OCI-LY7 (cell line): Measurements from ENCODE around the gene DOCK9. TPM values are rescaled to one million over a fixed set of nuclear protein-coding genes. Genes with fewer than 3 reads are reported as not detected.

Experiments
- BruUV-seq: library from RNA; stranded (reverse); fragments of 400-500 nt; replicated peaks from 2 replicates; lab custom pipeline; 2021; lab: Mats Ljungman, UMichigan
- CTCF ChIA-PET: fragments of 300-600 bp; sonication (Branson Sonifier 250); formaldehyde crosslinking; loops from one replicate; lab custom pipeline; 2022; ENCODE audit warnings: antibody characterized with exemption; ENCODE audit not compliant: unreplicated experiment; lab: Charles Lee
- POLR2A ChIA-PET: fragments of 300-600 bp; sonication (Branson Sonifier 250); formaldehyde crosslinking; loops from one replicate; lab custom pipeline; 2022; ENCODE audit warnings: antibody characterized with exemption; lab: Charles Lee
- DNase-seq: peaks from one replicate; pipeline ENCODE4 v3.0.0-alpha.2; 2015; ENCODE audit warnings: low spot score
- H2AFZ ChIP-seq: fragments of 200-600 bp; sonication (generic), shearing (Covaris generic); 2 replicates; pipeline ENCODE4 v1.6.1; 2014; ENCODE audit warnings: mild to moderate bottlenecking, antibody characterized with exemption, low read length, moderate library complexity
- H3K27ac ChIP-seq: fragments of 200-600 bp; sonication (generic); 2 replicates; pipeline ENCODE4 v1.5.1; 2014; ENCODE audit warnings: mixed run types, low read depth, mild to moderate bottlenecking, moderate library complexity, low read length, inconsistent platforms; ENCODE audit not compliant: poor library complexity, severe bottlenecking
- H3K36me3 ChIP-seq: fragments of 200-600 bp; sonication (generic); 2 replicates; pipeline ENCODE4 v1.6.1; 2014; ENCODE audit warnings: mild to moderate bottlenecking, antibody characterized with exemption, low read length, moderate library complexity, mixed read lengths; ENCODE audit not compliant: insufficient read depth
- H3K4me1 ChIP-seq: fragments of 200-600 bp; sonication (generic); 2 replicates; pipeline ENCODE4 v1.5.1; 2014; ENCODE audit warnings: mild to moderate bottlenecking, low read length; ENCODE audit not compliant: insufficient read depth, poor library complexity, severe bottlenecking
- H3K4me2 ChIP-seq: fragments of 200-600 bp; sonication (generic); 2 replicates; pipeline ENCODE4 v1.6.1; 2014; ENCODE audit warnings: mild to moderate bottlenecking, low read length
- H3K4me3 ChIP-seq: fragments of 200-600 bp; sonication (generic); 2 replicates; pipeline ENCODE4 v1.5.1; 2014; ENCODE audit warnings: mild to moderate bottlenecking, low read depth, low read length; ENCODE audit not compliant: poor library complexity, severe bottlenecking
- H3K79me2 ChIP-seq: fragments of 200-600 bp; sonication (generic); 2 replicates; pipeline ENCODE4 v1.6.1; 2016; ENCODE audit warnings: low read depth, mild to moderate bottlenecking, low read length, moderate library complexity, mixed read lengths; ENCODE audit not compliant: insufficient read depth
- H3K9me2 ChIP-seq: fragments of 200-600 bp; sonication (generic); 2 replicates; pipeline ENCODE4 v1.6.1; 2016; ENCODE audit warnings: mild to moderate bottlenecking, low read length, mixed read lengths; ENCODE audit not compliant: insufficient read depth
- H3K9me3 ChIP-seq: fragments of 200-600 bp; sonication (generic); 2 replicates; pipeline ENCODE4 v1.6.1; 2014; ENCODE audit warnings: mild to moderate bottlenecking, mixed run types, low read length, mixed read lengths
- H4K20me1 ChIP-seq: fragments of 200-600 bp; sonication (generic); 2 replicates; pipeline ENCODE4 v1.6.1; 2014; ENCODE audit warnings: mild to moderate bottlenecking, antibody characterized with exemption, low read length, moderate library complexity, mixed read lengths; ENCODE audit not compliant: insufficient read depth
- EZH2phosphoT487 ChIP-seq: fragments of 200-600 bp; sonication (generic); IDR thresholded peaks from 2 replicates; pipeline ENCODE4 v1.6.1; 2018; ENCODE audit warnings: low read depth, borderline replicate concordance, mild to moderate bottlenecking, mixed run types, antibody characterized with exemption, low read length, moderate library complexity, mixed read lengths
- intact Hi-C: fragments of 100-400 bp; cut with micrococcal nuclease; formaldehyde crosslinking; loops from one replicate; pipeline ENCODE4 v1.10.0; 2022; ENCODE audit not compliant: unreplicated experiment
- total RNA-seq, 2 experiments: library from RNA; depleted of rRNA in 1 of 2; stranded (reverse); fragments of >200 nt in 1 of 2; shearing (Covaris generic) in 1 of 2; gene quantifications; 2 replicates each; pipeline ENCODE4 v1.2.3, GENCODE V29; 2014 to 2022
- TF ChIP-seq, protein P1 (sequence below): fragments of 200-600 bp; sonication (generic); conservative IDR thresholded peaks from 2 replicates; pipeline ENCODE4 v1.5.1; 2014; ENCODE audit warnings: mild to moderate bottlenecking, antibody characterized with exemption, low read length, moderate library complexity, mixed read lengths

Gene DOCK9
- total RNA-seq, 2 experiments from 2014 or later: 24.0 to 28.0 TPM

- DNase-seq: no peak
- Histone ChIP-seq H3K9me3 (no peaks in the 10 kb centered on the region), H2AFZ (no peak overlapping the region), H3K79me2 (no peaks in the 10 kb centered on the region), H3K9me2 (no peaks in the 10 kb centered on the region), H4K20me1 (no peaks in the 10 kb centered on the region), H3K4me1 (no peaks in the 10 kb centered on the region), H3K4me3 (no peak overlapping the region), H3K4me2 (no peak overlapping the region), H3K36me3 (no peaks in the 10 kb centered on the region), H3K27ac (no peak overlapping the region)
- TF ChIP-seq, protein P1, sequence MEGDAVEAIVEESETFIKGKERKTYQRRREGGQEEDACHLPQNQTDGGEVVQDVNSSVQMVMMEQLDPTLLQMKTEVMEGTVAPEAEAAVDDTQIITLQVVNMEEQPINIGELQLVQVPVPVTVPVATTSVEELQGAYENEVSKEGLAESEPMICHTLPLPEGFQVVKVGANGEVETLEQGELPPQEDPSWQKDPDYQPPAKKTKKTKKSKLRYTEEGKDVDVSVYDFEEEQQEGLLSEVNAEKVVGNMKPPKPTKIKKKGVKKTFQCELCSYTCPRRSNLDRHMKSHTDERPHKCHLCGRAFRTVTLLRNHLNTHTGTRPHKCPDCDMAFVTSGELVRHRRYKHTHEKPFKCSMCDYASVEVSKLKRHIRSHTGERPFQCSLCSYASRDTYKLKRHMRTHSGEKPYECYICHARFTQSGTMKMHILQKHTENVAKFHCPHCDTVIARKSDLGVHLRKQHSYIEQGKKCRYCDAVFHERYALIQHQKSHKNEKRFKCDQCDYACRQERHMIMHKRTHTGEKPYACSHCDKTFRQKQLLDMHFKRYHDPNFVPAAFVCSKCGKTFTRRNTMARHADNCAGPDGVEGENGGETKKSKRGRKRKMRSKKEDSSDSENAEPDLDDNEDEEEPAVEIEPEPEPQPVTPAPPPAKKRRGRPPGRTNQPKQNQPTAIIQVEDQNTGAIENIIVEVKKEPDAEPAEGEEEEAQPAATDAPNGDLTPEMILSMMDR: no peak
- TF ChIP-seq EZH2phosphoT487: no peak
- ChIA-PET POLR2A (no interaction called here), CTCF (no interaction called here)
- intact Hi-C loops: no loop called here
- BruUV-seq: no TSS peak
Observed at GRCh38 chr13:98959786-98960605, 17.9 kb downstream of the DOCK9 start.

- H3K4me1 ChIP-seq: no peaks in the 10 kb centered on the region
- no peaks in the 10 kb centered on the region for H3K9me2 ChIP-seq
- no peak overlapping the region for H2AFZ ChIP-seq
- ChIA-PET POLR2A (no interaction called here), CTCF (no interaction called here)
- TF ChIP-seq, protein P1: no peak
- no peak for TF ChIP-seq EZH2phosphoT487
- no peak for DNase-seq
- H3K79me2 ChIP-seq: no peaks in the 10 kb centered on the region
- no TSS peak for BruUV-seq
- intact Hi-C loops: no loop called here
- H4K20me1 ChIP-seq: no peaks in the 10 kb centered on the region
- H3K4me3 ChIP-seq: no peak overlapping the region
- no peaks in the 10 kb centered on the region for H3K9me3 ChIP-seq
- H3K27ac ChIP-seq: no peak overlapping the region
- no peak overlapping the region for H3K4me2 ChIP-seq
- no peaks in the 10 kb centered on the region for H3K36me3 ChIP-seq
Observed at GRCh38 chr13:98959291-98959690, 18.6 kb downstream of the DOCK9 start.

DNA sequence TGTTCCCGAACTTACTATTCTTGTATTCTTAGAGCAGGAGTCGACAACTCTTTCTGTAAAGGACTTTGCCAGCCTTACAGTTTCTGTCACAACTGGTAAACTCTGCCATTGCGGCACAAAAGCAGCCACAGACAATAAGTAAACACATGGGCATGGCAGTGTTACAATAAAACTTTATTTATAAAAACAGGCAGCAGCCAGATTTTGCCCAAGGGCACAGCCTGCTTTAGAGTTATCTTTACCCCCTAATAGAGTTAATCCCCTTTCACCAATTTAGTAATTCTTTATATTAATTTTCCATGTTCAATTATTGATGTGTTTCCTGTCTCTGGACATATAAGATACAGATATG, 19.4 kb downstream of the DOCK9 start:
- BruUV-seq: no TSS peak
- H3K4me3 ChIP-seq: no peak overlapping the region
- POLR2A ChIA-PET: no interaction called here

More for the DNA sequence above, 19.4 kb downstream of the DOCK9 start:
- Histone ChIP-seq H3K9me2 (no peaks in the 10 kb centered on the region), H3K4me1 (no peaks in the 10 kb centered on the region), H3K9me3 (no peaks in the 10 kb centered on the region), H4K20me1 (no peaks in the 10 kb centered on the region), H3K79me2 (no peaks in the 10 kb centered on the region), H2AFZ (no peak overlapping the region), H3K27ac (no peak overlapping the region), H3K36me3 (no peaks in the 10 kb centered on the region), H3K4me2 (no peak overlapping the region)
- CTCF ChIA-PET: no interaction called here
- no peak for TF ChIP-seq EZH2phosphoT487
- TF ChIP-seq, protein P1: no peak
- intact Hi-C loops: no loop called here
- no peak for DNase-seq
